GM19351 (cell line): ENCODE results near the gene HMGXB3.
A peak's percentile ranks its signal among the peaks of the same experiment; 100 is the strongest.

Experiments used
- ATAC-seq: cut with Tn5 transposase; IDR thresholded peaks from one replicate; pipeline ENCODE4 v1.9.1; 2021; ENCODE audit warnings: mild to moderate bottlenecking, moderate library complexity; ENCODE audit not compliant: unreplicated experiment

HMGXB3 gene

DNA sequence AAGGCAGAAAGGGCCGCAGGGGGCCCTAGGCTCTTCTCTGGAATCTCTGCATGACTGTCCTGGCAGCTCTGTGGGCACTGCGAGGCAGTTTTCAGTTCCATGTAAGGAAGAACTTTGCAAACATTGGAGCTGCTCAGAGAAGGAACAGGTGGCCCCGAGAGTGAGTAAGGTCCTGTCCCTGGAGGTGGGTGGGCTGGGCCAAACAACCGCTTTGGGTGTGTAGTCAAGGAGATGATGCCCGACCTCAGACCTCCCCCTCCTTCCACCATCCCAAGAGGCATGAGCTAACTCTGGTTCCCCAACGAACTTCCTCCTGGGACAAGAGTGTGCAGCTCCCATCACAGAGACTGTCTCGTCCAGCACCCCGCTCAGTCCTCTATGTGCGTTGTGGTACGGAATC lies 65.3 kb downstream of the HMGXB3 start:
- no peak for ATAC-seq

DNA sequence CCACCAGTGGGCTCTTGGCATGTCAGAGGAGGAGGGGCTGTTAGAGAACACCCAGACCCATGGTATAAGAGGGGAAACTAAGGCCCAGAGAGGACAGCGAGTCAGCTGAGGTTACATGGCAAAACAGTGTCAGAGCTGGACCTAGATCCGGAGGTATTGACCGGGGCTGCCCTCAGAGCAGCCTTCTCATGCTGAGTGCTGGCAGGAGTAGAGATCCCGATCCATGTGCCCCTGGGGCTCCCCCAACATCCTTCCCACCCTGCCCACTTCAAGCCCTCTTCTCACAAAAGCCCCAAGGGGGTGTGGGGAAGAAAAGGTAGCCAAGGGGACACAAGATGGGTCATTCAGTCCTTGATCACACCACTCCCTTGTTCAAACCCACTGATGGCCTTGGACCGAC lies 65.9 kb downstream of the HMGXB3 start:
- ATAC-seq, result no peak

DNA sequence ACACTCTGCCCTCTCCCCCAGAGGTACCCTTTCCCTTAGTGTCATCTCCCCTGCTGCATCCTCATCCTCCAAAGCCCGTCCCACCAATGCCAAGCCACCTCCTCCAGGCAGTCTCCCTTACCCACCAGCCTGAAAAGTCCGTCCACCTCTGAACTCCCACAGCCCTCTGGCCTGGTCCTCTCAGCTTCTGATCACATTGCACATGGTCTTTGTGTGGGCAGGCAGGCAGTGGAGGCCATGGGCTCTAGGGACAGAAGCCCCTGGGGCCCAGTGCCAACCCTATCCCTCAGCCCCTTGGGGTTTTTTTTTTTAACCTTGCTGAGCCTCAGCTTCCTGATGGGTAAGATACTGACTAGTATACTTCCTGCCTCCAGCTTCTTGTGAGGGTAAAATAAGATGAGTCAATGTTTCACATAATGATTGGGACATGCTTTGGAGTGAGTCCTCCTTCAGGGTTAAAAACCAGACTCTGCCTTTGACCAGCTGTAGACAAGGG lies 66.4 kb downstream of the HMGXB3 start:
- peak; percentile 59 for ATAC-seq

DNA sequence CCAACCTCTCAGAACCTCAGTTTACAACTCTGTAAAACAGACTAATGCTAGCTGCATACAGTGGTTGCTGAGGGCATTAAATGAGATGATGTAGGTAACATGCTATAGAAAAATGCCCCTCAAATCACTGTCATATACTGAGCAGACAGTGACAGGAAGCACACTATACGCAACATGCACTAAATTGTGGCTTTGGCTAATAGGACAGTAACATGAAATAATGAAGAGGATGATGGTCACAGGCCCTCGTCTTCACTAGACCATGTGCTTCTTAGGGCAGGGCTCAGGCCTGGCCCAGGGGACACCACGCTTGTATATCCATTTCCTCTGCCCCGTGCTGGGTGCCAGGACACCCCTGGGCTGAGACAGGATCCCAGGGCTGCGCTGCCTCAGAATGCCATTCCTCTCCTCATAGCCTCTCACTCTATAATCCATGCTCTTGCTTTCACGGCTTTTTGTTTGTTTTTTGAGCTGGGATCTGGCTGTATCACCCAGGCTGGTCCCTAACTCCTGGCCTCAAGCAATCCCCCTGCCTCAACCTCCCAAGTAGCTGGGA lies 66.9 kb downstream of the HMGXB3 start:
- ATAC-seq, result peak; percentile 18

DNA sequence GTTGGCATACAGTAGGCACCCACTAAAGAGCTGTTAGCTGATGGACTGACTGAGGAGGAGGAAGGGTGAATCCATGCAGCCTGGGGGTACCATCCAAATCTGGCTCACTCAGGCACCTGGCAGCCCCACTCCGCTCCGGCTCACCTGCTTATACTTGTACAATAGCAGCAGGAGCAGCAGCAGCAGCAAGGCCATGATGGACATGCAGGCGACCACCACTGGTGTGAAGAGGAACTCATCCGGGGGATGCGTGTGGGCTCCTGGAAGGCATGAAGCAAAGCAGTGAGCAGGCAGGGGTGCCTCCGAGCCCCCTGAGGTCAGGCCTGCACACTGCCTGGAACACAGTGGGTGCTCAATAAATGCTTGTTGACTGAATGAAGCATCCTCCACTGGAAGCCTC lies 67.5 kb downstream of the HMGXB3 start:
- no peak for ATAC-seq

DNA sequence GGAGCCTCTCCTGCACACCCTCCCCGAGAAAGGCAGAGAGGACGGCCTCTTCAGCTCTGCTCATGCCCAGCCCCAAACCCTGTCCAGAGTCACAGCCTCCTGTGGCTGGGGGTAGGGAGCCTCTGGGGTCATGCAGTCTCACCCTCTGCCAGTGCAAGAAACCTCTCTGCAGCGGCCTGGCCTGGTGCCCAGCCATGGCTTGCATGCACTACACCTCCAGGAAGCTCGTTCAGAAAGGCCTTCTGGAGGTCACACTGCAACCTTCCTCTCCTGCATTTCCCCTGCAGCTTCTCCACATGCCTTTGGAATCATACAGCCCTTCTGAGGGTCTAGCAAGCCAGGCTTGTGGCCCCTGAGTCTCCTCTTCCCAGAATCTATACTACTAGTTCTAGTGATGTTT lies 67.9 kb downstream of the HMGXB3 start:
- no peak for ATAC-seq

DNA sequence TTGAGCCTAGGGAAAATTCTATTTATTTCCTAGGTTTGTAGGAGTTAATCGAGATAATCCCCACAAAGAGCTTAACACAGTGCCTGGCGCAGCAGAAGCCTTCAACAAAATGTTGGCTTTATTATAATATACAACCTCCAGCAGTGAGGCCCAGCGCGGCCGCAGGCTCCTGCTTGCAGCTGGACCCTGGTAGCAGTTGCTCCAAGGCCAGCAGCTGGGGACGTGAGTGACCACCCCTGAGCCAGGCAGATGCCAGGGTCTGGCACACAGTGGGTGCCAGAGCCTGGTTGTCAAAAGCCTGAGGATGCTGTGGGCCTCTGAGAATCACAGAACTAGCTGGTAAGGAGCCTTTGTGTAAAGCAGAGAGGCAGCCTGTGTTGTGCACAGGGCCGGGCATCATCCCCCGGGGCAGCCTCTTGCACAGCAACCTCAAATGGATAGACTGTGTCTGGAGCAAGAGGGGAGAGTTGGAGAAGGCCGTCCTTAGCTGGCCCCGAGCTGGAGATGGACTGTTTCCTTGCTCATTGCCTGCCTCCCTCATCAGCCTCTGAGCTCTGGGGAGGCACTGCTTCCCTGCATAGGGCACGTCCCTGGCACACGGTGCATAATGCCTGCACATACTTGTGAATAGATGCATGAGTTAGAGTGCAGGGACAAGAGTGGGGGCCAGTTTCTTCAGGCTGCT lies 68.6 kb downstream of the HMGXB3 start:
- ATAC-seq, result no peak

DNA sequence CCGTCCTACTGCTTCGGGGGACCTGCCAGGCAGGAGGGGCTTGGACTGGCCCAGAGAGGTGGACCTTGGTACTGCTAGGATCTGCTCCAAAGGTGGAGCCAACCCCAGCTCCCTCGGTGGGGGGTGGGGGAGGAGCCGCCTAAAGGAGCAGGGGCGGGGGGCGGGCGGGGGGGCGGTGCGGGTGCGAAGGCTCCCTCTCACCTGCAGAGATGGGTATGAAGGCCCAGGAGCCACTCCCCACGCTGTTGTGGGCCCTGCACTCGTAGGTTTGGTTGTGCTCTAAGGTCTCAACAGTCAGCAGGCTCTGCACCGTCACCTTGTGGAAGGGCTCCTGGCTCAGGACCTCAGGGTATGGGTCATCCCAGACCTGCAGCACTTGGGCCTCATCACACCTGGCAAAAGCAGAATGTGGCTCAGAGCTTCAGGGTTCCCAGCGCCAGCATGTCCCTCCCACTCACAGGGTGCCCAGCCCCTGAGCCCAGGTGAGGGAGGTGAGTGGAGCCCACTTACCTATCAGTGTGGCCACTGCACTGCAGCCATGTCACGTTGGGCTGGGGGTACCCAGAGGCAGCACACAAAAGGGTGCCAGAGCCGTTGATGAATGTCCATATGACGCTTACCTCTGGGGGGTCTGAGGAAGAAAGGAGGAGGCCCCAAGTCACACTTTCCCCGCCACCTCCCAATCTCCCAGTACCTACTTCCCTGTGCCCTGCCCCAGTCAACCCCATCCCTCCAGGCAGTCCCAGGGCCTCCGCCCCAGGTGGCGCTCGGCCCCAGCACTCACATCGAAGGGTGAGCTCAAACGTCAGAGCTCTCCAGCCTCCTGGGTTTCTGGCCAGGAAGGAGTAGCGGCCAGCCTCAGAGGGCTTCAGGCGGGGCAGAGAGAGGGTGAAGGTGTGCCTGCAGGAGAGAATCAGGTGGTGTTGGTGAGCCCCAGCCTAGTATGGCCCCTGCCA lies 69.4 kb downstream of the HMGXB3 start:
- no peak for ATAC-seq

GRCh38 chr5:150070821-150071220 lies 70.3 kb downstream of the HMGXB3 start:
- no peak for ATAC-seq

DNA sequence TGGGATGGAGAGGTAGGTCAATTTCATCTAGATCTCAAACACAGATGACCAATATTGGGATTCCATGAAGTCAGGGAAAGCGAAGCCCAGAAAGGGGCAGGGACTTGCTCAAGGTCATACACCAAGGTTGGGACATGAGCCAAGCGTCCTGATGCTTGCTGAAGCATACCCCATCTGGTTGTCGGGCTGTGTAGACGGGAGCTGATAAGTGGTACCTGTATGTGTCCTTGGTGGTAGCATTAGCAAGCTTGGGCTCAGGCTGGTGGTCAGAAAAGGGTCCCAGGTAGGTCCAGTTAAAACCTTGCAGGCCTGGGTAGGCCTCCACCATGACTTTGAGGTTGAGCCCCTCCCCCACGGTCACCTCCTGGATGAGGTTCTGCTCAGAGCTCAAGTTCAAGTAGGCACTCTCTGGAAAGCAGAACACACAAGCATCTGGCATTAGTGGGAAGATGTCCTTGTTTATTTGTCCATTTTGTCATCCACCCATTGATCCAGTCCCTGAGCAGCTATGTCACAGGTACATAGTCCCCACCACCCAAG lies 72.6 kb downstream of the HMGXB3 start:
- no peak for ATAC-seq

- ATAC-seq, result no peak
Observed at GRCh38 chr5:150073677-150074076, 73.1 kb downstream of the HMGXB3 start.

DNA sequence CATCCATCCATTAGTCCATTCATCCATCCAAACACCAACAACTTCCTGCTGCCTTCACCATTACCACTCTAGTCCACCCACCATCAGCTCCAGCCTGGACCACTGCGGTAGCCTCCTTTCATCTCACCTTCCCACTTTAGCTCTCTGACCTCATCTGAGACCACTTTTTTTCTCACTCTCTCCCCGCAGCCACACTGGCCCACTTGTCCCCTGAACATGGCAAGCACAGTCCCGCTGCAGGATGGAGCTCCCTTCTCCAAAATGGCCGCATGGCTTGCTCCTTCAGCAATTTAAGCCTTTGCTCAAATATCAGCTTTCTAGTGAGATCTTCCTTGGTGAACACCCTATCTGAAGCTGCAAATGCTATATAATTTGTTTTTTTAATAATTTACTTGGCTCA lies 74.7 kb downstream of the HMGXB3 start:
- no peak for ATAC-seq

GRCh38 chr5:150075806-150076205 lies 75.3 kb downstream of the HMGXB3 start:
- no peak for ATAC-seq

GRCh38 chr5:150077060-150077459 lies 76.5 kb downstream of the HMGXB3 start:
- no peak for ATAC-seq

GRCh38 chr5:150077996-150078801 lies 77.7 kb downstream of the HMGXB3 start:
- ATAC-seq, result no peak

GRCh38 chr5:150078802-150079689 lies 78.5 kb downstream of the HMGXB3 start:
- no peak for ATAC-seq

- no peak for ATAC-seq
Observed at GRCh38 chr5:150079909-150080461, 79.4 kb downstream of the HMGXB3 start.

GRCh38 chr5:150080696-150081435 lies 80.3 kb downstream of the HMGXB3 start:
- ATAC-seq, result no peak
